ENCODE data around the gene NPTXR.
A peak's percentile ranks its signal among the peaks of the same experiment; 100 is the strongest.

Gene NPTXR

DNA sequence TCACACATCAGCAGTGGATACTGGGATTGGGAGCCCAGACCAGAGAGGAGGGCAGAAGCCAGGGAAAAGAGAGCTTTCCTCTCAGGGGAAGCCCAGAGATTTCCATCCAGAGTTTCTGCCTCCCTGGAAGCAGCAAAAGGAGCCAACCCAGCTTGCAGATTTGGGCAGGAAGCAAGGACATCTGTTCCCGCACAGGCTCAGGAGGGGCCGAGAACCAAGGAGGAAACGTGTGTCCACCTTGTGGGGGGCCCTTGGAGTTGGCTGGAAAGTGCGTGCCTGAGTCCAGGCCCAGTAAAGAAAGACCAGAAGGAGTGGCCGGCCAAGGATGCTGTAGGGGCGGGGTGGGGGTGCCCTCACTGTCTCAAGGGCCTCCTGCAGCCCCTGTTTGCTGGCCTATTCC is 6.0 kb upstream of the NPTXR start:
- DNase-seq (ENCODE audit: low spot score) = no peak
- TF ChIP-seq, protein P1, sequence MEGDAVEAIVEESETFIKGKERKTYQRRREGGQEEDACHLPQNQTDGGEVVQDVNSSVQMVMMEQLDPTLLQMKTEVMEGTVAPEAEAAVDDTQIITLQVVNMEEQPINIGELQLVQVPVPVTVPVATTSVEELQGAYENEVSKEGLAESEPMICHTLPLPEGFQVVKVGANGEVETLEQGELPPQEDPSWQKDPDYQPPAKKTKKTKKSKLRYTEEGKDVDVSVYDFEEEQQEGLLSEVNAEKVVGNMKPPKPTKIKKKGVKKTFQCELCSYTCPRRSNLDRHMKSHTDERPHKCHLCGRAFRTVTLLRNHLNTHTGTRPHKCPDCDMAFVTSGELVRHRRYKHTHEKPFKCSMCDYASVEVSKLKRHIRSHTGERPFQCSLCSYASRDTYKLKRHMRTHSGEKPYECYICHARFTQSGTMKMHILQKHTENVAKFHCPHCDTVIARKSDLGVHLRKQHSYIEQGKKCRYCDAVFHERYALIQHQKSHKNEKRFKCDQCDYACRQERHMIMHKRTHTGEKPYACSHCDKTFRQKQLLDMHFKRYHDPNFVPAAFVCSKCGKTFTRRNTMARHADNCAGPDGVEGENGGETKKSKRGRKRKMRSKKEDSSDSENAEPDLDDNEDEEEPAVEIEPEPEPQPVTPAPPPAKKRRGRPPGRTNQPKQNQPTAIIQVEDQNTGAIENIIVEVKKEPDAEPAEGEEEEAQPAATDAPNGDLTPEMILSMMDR (IDR thresholded peaks at IDR 0.05; ENCODE audit: extremely low read depth, missing control alignments) = no peak

GRCh38 chr22:38846412-38846811 is 2.6 kb upstream of the NPTXR start:
- TF ChIP-seq, protein P1 (IDR thresholded peaks at IDR 0.05; ENCODE audit: extremely low read depth, missing control alignments) = no peak
- DNase-seq (ENCODE audit: low spot score) = no peak

GRCh38 chr22:38845004-38845740 is 1.3 kb upstream of the NPTXR start:
- TF ChIP-seq, protein P1 (IDR thresholded peaks at IDR 0.05; ENCODE audit: extremely low read depth, missing control alignments) = no peak

DNA sequence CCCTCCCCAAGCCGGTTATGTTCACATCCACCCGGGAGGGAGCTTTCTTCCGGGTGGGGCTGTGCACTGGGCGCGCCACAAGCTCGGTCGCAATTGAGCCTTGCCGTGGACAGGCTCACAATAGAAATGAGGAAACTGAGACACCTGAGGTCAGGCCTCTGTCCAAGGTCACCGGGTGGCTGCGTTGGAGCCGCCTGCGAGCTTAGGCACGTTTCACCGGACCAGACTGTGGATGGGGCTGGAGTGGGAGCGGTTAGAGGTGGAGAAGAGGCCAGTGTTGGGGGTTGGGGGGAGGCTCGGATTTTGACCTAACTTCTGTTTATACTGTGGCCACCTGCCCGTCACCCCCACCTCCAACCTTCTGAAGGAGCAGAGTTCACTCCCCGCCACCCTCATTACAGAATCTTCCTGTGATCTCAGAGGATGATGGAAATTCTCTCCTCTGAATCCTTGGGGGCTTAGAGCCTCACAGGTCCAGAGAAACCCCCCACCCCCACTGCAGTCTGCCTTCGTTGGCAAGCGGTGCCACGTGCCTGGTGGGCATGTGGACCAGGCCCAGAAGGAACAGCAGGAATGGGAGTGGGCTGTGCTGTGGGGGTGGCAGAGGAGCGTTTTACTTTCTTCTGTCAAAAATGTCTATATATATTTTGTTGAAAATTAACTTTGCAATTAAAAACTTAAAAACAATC is 631 bp upstream of the NPTXR start:
- DNase-seq (ENCODE audit: low spot score) = no peak
- TF ChIP-seq, protein P1 (IDR thresholded peaks at IDR 0.05; ENCODE audit: extremely low read depth, missing control alignments) = no peak

More at GRCh38 chr22:38845004-38845740, 1.3 kb upstream of the NPTXR start:
- no peak for DNase-seq (ENCODE audit: low spot score)

GRCh38 chr22:38843201-38843656 is 599 bp downstream of the NPTXR start:
- TF ChIP-seq, protein P1 (IDR thresholded peaks at IDR 0.05; ENCODE audit: extremely low read depth, missing control alignments) = no peak
- DNase-seq (ENCODE audit: low spot score) = peak; percentile 79

- no peak for DNase-seq (ENCODE audit: low spot score)
- TF ChIP-seq, protein P1 (IDR thresholded peaks at IDR 0.05; ENCODE audit: extremely low read depth, missing control alignments) = no peak
These were observed 1.2 kb downstream of the NPTXR start for GRCh38 chr22:38842512-38843200.

DNA sequence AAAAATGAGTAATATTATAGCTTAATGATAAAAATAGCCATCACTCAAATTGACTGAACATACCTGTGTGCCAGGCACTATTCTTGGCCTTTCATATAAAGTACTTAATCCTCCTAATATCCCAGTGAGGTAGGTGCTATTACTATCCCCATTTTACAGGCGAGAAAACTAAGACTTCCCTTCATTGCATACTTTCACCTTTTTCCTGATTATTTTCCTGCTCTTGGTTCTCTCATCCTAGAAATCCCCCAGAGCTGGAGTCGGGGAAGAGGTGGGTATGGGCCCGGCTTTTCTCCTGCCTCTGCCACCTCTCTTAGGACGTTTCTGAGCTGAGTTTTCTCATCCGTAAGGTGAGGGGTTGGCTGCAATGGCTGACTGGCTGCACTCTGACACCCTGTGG is 2.2 kb downstream of the NPTXR start:
- no peak for DNase-seq (ENCODE audit: low spot score)
- TF ChIP-seq, protein P1 (IDR thresholded peaks at IDR 0.05; ENCODE audit: extremely low read depth, missing control alignments) = no peak
